Ovary (tissue), 3 donors: ENCODE data around the gene CNNM3.

ENCODE experiments used
- EP300 ChIP-seq: sonication (generic); formaldehyde crosslinking; IDR thresholded peaks from one replicate; pipeline ENCODE4 v1.6.1; 2017; ENCODE audit warnings: antibody characterized with exemption
- POLR2A ChIP-seq: fragments of 450-650 bp; IDR thresholded peaks from one replicate; pipeline ENCODE4 v1.6.1; 2017; ENCODE audit warnings: antibody characterized with exemption, mild to moderate bottlenecking, moderate library complexity
- TF ChIP-seq, protein P1 (sequence below), 3 donors: fragments of 450-650 bp in 2 of 3; fragments of 200-600 bp in 1 of 3; IDR thresholded peaks; one replicate each; pipeline versions ENCODE4 v1.5.1 to v1.8.0; 2016 to 2022; ENCODE audit warnings: antibody characterized with exemption in 3 of 3, mild to moderate bottlenecking in 1 of 3
- donor health status: DM: no; HTN: no; CAD: no.

DNA sequence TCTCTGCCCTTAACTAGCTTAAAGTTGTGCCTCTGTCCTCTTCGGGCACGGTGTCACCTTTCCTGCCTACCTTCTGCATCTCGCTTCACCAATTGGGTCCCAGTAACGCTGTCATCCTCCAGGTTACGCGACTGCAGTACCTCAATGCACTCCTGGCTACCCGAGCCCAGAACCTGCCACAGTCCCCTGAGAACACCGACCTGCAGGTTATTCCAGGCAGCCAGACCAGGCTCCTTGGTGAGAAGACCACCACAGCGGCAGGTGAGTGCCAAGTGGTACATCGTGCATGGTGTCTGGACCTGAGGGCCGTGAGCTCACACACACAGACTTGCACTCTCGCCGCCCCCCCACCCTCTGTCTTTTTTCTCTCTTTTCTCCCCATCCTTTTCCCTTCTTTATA, 12.8 kb downstream of the CNNM3 start:
- TF ChIP-seq, protein P1, sequence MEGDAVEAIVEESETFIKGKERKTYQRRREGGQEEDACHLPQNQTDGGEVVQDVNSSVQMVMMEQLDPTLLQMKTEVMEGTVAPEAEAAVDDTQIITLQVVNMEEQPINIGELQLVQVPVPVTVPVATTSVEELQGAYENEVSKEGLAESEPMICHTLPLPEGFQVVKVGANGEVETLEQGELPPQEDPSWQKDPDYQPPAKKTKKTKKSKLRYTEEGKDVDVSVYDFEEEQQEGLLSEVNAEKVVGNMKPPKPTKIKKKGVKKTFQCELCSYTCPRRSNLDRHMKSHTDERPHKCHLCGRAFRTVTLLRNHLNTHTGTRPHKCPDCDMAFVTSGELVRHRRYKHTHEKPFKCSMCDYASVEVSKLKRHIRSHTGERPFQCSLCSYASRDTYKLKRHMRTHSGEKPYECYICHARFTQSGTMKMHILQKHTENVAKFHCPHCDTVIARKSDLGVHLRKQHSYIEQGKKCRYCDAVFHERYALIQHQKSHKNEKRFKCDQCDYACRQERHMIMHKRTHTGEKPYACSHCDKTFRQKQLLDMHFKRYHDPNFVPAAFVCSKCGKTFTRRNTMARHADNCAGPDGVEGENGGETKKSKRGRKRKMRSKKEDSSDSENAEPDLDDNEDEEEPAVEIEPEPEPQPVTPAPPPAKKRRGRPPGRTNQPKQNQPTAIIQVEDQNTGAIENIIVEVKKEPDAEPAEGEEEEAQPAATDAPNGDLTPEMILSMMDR (IDR thresholded peaks at IDR 0.05), result no peak
- no peak for TF ChIP-seq POLR2A
- no peak for TF ChIP-seq EP300
